AG04449 (cell line): ENCODE results near the gene DENND1B.

Experiments
- CTCF ChIA-PET: fragments of 350-600 bp; formaldehyde crosslinking; extraction: SDS; loops from one replicate; lab custom pipeline; 2021; ENCODE audit warnings: antibody characterized with exemption; lab: Yijun Ruan, JAX
- POLR2A ChIA-PET: fragments of 400-600, 350-600 bp; formaldehyde crosslinking; extraction: SDS; loops from one replicate; lab custom pipeline; 2020; ENCODE audit warnings: antibody characterized with exemption, inconsistent platforms; lab: Yijun Ruan, JAX
- DNase-seq: peaks from one replicate; pipeline ENCODE4 v3.0.0-alpha.2; 2010; ENCODE audit warnings: low read depth, low spot score
- H3K4me3 ChIP-seq: 2 replicates; pipeline ENCODE4 v1.5.1; 2011; ENCODE audit warnings: low read depth, mild to moderate bottlenecking, control low read depth, low read length
- TF ChIP-seq, protein P1 (sequence below): IDR thresholded peaks from one replicate; pipeline ENCODE4 v1.5.1; 2011; ENCODE audit warnings: mild to moderate bottlenecking, moderate library complexity, low read length, control low read depth, inconsistent platforms; ENCODE audit not compliant: insufficient read depth; ENCODE audit errors: missing control alignments

DENND1B gene

DNA sequence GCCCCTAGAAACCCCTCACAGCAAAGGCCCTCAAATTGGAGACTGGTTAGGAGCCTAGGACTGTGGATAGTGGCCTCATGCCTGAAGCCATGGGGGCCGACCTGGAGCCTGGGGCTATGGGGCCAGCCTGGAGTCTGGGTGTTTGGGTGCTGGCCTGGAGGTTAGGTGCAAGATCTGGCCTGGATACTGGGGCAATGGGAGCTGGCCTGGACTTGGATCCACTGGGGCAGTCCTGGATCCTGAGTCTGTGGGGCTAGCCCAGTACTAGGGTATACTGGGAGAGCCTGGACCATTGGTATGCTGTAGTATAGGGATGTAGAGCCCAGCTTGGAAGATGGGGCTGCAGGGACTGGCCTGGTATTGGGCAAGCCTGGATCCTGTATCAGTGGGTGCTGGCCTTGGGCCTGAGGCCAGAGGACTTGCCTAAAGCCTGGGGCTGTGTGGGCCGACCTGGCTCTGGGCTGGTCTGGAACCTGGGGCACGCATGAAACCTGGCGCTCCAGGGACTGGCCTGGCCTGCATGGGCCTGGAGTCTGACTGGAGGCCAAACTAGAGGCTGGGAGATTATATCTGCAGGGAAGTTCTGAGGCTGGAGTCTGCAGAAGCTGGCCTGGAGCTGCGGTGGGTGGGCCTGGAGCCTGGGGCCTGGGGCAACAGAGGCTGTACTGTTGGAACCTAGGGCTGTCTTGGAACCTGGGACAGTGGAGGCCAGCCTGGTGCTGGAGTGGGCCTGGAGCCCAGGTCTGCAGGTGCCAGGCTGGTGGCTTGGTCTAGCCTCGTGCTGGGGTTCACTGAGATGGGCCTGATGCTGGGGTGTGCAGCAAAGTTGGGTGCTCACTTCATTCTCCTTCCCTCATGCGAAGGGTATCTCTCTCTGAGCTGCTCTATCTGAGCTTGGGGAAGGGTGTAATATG, 12.6 kb upstream of the DENND1B start:
- POLR2A ChIA-PET = no interaction called here
- CTCF ChIA-PET = no interaction called here
- TF ChIP-seq, protein P1, sequence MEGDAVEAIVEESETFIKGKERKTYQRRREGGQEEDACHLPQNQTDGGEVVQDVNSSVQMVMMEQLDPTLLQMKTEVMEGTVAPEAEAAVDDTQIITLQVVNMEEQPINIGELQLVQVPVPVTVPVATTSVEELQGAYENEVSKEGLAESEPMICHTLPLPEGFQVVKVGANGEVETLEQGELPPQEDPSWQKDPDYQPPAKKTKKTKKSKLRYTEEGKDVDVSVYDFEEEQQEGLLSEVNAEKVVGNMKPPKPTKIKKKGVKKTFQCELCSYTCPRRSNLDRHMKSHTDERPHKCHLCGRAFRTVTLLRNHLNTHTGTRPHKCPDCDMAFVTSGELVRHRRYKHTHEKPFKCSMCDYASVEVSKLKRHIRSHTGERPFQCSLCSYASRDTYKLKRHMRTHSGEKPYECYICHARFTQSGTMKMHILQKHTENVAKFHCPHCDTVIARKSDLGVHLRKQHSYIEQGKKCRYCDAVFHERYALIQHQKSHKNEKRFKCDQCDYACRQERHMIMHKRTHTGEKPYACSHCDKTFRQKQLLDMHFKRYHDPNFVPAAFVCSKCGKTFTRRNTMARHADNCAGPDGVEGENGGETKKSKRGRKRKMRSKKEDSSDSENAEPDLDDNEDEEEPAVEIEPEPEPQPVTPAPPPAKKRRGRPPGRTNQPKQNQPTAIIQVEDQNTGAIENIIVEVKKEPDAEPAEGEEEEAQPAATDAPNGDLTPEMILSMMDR = no peak
- DNase-seq = no peak
- no peak overlapping the region for H3K4me3 ChIP-seq

DNA sequence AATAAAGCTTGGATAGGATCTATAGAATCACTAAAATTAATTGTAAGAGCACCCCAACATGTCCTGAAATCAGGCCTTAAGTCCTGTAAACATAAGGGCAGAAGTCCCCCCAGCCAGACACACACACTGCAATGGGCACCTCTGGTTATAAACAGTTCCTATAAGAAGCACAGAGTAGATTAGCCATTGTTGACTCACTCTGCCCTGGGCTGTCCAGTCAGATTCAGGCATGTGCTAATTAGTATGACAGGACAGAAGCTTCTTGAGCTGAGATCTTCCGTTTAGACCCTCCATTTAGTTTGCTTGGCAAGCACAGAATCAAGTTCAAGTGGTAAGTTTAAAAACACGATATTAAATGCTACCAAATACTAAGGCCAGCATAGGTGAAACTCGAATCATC, 11.8 kb upstream of the DENND1B start:
- POLR2A ChIA-PET = no interaction called here

DNA sequence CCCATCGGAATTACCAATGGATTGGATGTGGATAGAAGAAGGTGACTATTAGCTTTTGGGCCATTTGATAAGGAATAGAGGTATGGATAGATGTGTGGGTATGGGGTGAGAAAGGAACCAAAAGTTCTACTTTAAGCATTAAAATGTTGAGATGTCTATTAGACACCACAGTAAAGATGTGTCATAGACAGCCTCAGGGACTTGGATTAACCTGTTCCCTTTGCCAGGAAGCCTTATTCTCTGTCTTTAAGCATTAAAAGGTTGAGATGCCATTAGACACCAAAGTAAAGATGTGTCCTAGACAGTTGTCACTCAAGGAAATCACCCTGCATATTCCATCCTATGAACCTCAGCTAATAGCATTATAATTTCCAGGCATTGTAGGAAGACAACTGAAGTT, 11.0 kb upstream of the DENND1B start:
- no peak overlapping the region for H3K4me3 ChIP-seq
- POLR2A ChIA-PET = no interaction called here
- TF ChIP-seq, protein P1 = no peak
- CTCF ChIA-PET = interaction anchor here (1.1 kb wide), 1 partner anchor 9 kb away, joined by 3 read pairs; no protein-coding TSS in a partner anchor
- DNase-seq = no peak

More for the DNA sequence above, 11.8 kb upstream of the DENND1B start:
- TF ChIP-seq, protein P1 = no peak
- CTCF ChIA-PET = interaction anchor here (0.7 kb wide), 1 partner anchor 12 kb away, joined by 3 read pairs; no protein-coding TSS in a partner anchor
- H3K4me3 ChIP-seq = no peak overlapping the region
- DNase-seq = peak; percentile 49

DNA sequence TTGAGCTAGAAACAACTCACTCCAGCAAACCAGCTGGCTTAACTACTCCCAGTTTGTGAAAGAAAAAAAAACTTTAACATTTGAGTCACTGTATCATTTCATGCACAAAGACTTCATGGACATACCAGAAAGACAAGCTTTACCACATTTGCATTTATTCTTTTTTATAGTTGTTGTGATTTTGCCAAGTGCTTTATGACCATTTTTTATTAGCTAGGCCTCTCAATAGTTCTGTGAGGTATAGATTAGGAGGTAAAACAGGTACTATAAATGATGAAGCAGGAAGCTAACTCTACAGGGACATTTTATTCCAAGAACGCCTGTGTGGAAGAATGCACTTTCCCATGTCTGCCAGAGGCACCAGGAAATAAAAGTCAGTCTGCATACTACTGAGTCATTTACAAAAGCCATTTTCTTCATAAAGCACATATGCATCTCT, 8.2 kb upstream of the DENND1B start:
- POLR2A ChIA-PET = interaction anchor here (1.1 kb wide), 1 partner anchor 119 kb away, joined by 5 read pairs; the partner anchor contains the start of gene C1orf53
- TF ChIP-seq, protein P1 = no peak
- CTCF ChIA-PET = interaction anchor here (0.8 to 1.0 kb wide), 2 partner anchors 86 to 165 kb away, joined by 3 to 6 read pairs; no protein-coding TSS in a partner anchor
- peak; percentile 34 for DNase-seq
- H3K4me3 ChIP-seq = no peak overlapping the region

DNA sequence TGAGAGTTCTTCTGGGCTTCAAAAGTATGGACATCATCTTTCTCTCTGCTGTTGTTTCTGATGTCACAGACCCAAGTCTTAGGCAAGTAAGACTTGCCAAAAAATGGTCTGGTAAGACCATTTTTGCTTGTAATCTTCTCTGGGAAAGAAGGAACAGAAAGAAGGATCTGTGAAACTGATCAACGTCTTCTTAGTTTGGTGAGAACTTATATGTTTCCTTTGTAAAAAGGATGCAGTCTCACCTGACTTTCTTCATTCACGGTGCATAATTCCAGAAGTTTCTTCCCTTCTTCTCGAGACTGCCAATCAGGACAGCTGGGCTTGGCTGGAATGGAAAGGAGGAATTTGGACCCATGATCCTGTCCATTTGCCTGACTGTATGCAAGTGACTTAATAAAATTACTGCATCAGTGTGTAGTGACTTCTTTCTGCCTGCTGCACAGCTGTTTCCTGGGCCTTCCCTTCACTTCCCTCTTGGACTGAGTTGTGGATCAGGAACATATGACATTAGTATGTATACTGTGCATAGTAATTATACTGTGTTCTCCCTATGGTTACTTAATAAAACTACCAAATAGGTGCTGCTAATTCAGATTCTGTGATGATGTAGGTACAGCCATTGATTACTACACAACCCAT, 7.6 kb upstream of the DENND1B start:
- DNase-seq = no peak
- no peak overlapping the region for H3K4me3 ChIP-seq
- POLR2A ChIA-PET = interaction anchor here (1.1 kb wide), 1 partner anchor 120 kb away, joined by 5 read pairs; the partner anchor contains the start of gene C1orf53
- TF ChIP-seq, protein P1 = no peak
- CTCF ChIA-PET = interaction anchor here (0.8 kb wide), 1 partner anchor 87 kb away, joined by 6 read pairs; no protein-coding TSS in a partner anchor
